Measurements from ENCODE around the gene GPR139.

Gene GPR139

GRCh38 chr16:20061132-20061531 lies 12.6 kb downstream of the GPR139 start:
- Histone ChIP-seq H3K4me3 (no peak overlapping the region), H3K27ac (no peak overlapping the region)

- Histone ChIP-seq H3K4me3 (no peak overlapping the region), H3K27ac (no peak overlapping the region)
Measured at GRCh38 chr16:20056436-20056835, 17.3 kb downstream of the GPR139 start.

- Histone ChIP-seq H3K27ac (no peak overlapping the region), H3K4me3 (no peak overlapping the region)
Measured at GRCh38 chr16:20053336-20053735, 20.4 kb downstream of the GPR139 start.

GRCh38 chr16:20051611-20052010 lies 22.1 kb downstream of the GPR139 start:
- Histone ChIP-seq H3K4me3 (no peak overlapping the region), H3K27ac (no peak overlapping the region)

- Histone ChIP-seq H3K27ac (no peak overlapping the region), H3K4me3 (no peak overlapping the region)
Measured at GRCh38 chr16:20051147-20051546, 22.5 kb downstream of the GPR139 start.

GRCh38 chr16:20049831-20050230 lies 23.9 kb downstream of the GPR139 start:
- H3K27ac ChIP-seq = no peak overlapping the region
- no peak overlapping the region for H3K4me3 ChIP-seq

- H3K27ac ChIP-seq = no peak overlapping the region
- H3K4me3 ChIP-seq = no peak overlapping the region
Measured at GRCh38 chr16:20045886-20046285, 27.8 kb downstream of the GPR139 start.

GRCh38 chr16:20042848-20043247 lies 30.8 kb downstream of the GPR139 start:
- no peak overlapping the region for H3K27ac ChIP-seq
- no peak overlapping the region for H3K4me3 ChIP-seq

GRCh38 chr16:20041924-20042596 lies 31.6 kb downstream of the GPR139 start:
- H3K4me3 ChIP-seq = no peak overlapping the region
- no peak overlapping the region for H3K27ac ChIP-seq

GRCh38 chr16:20040011-20040410 lies 33.7 kb downstream of the GPR139 start:
- H3K4me3 ChIP-seq = no peak overlapping the region
- no peak overlapping the region for H3K27ac ChIP-seq

GRCh38 chr16:20029611-20030010 lies 44.1 kb downstream of the GPR139 start:
- no peak overlapping the region for H3K4me3 ChIP-seq
- H3K27ac ChIP-seq = no peak overlapping the region

- Histone ChIP-seq H3K27ac (no peak overlapping the region), H3K4me3 (no peak overlapping the region)
Measured at GRCh38 chr16:20026361-20027072, 47.2 kb downstream of the GPR139 start.

GRCh38 chr16:20023190-20023589 lies 50.5 kb downstream of the GPR139 start:
- no peak overlapping the region for H3K4me3 ChIP-seq
- no peak overlapping the region for H3K27ac ChIP-seq

- no peak overlapping the region for H3K27ac ChIP-seq
Measured at GRCh38 chr16:20020976-20021375, 52.7 kb downstream of the GPR139 start.

GRCh38 chr16:20020083-20020482 lies 53.6 kb downstream of the GPR139 start:
- H3K4me3 ChIP-seq = no peak overlapping the region

More at GRCh38 chr16:20020976-20021375, 52.7 kb downstream of the GPR139 start:
- no peak overlapping the region for H3K4me3 ChIP-seq

GRCh38 chr16:20016234-20016633 lies 57.5 kb downstream of the GPR139 start:
- Histone ChIP-seq H3K27ac (no peak overlapping the region), H3K4me3 (no peak overlapping the region)

More at GRCh38 chr16:20020083-20020482, 53.6 kb downstream of the GPR139 start:
- no peak overlapping the region for H3K27ac ChIP-seq

GRCh38 chr16:20004931-20005330 lies 68.8 kb downstream of the GPR139 start:
- H3K4me3 ChIP-seq = no peak overlapping the region
- H3K27ac ChIP-seq = no peak overlapping the region

GRCh38 chr16:20002936-20003335 lies 70.8 kb downstream of the GPR139 start:
- H3K27ac ChIP-seq = no peak overlapping the region
- H3K4me3 ChIP-seq = no peak overlapping the region

- H3K4me3 ChIP-seq = no peak overlapping the region
- H3K27ac ChIP-seq = no peak overlapping the region
Measured at GRCh38 chr16:20001856-20002707, 71.6 kb downstream of the GPR139 start.

GRCh38 chr16:19997734-19998133 lies 76.0 kb downstream of the GPR139 start:
- Histone ChIP-seq H3K4me3 (no peak overlapping the region), H3K27ac (no peak overlapping the region)

GRCh38 chr16:19997264-19997663 lies 76.4 kb downstream of the GPR139 start:
- H3K4me3 ChIP-seq = no peak overlapping the region
- H3K27ac ChIP-seq = no peak overlapping the region

Data from skin epidermis (tissue), 12 donors.